Hepatocyte (in vitro differentiated cells): Measurements from ENCODE around the gene DCC. TPM values are rescaled to one million over a fixed set of nuclear protein-coding genes. Genes with fewer than 3 reads are reported as not detected.

ENCODE experiments used
- DNase-seq: peaks from one replicate; pipeline ENCODE4 v3.0.0-alpha.2; 2016; ENCODE audit warnings: low spot score
- H2AFZ ChIP-seq: fragments of 200-600 bp; sonication (generic); 2 replicates; pipeline ENCODE4 v1.6.0; 2016; ENCODE audit warnings: antibody characterized with exemption, mild to moderate bottlenecking
- H3K27ac ChIP-seq: fragments of 200-600 bp; sonication (generic); 2 replicates; pipeline ENCODE4 v1.5.1; 2016; ENCODE audit warnings: mild to moderate bottlenecking
- H3K27me3 ChIP-seq: fragments of 200-600 bp; sonication (generic); 2 replicates; pipeline ENCODE4 v1.6.1; 2016
- H3K36me3 ChIP-seq: fragments of 200-600 bp; sonication (generic); replicated peaks from 2 replicates; pipeline ENCODE4 v1.5.1; 2016; ENCODE audit warnings: low read depth; ENCODE audit not compliant: insufficient read depth
- H3K4me1 ChIP-seq: fragments of 200-600 bp; sonication (generic); 2 replicates; pipeline ENCODE4 v1.5.1; 2016; ENCODE audit warnings: mild to moderate bottlenecking, moderate library complexity; ENCODE audit not compliant: insufficient read depth
- H3K4me2 ChIP-seq: fragments of 200-600 bp; sonication (generic); 2 replicates; pipeline ENCODE4 v1.6.0; 2016
- H3K4me3 ChIP-seq: fragments of 200-600 bp; sonication (generic); 2 replicates; pipeline ENCODE4 v1.5.1; 2016; ENCODE audit warnings: mild to moderate bottlenecking
- H3K79me2 ChIP-seq: fragments of 200-600 bp; sonication (generic); 2 replicates; pipeline ENCODE4 v1.6.0; 2017; ENCODE audit warnings: mild to moderate bottlenecking
- H3K9me2 ChIP-seq: fragments of 200-600 bp; sonication (generic); replicated peaks from 2 replicates; pipeline ENCODE4 v1.6.0; 2017; ENCODE audit warnings: mild to moderate bottlenecking; ENCODE audit not compliant: insufficient read depth
- H3K9me3 ChIP-seq: fragments of 200-600 bp; sonication (generic); 2 replicates; pipeline ENCODE4 v1.5.1; 2016; ENCODE audit warnings: low read depth, mild to moderate bottlenecking
- H4K20me1 ChIP-seq: fragments of 200-600 bp; sonication (generic); 2 replicates; pipeline ENCODE4 v1.6.0; 2016; ENCODE audit warnings: mild to moderate bottlenecking; ENCODE audit not compliant: insufficient read depth, poor library complexity, severe bottlenecking
- EZH2 ChIP-seq: fragments of 200-600 bp; sonication (generic); IDR thresholded peaks from 2 replicates; pipeline ENCODE4 v1.6.1; 2016; ENCODE audit warnings: antibody characterized with exemption, mild to moderate bottlenecking, borderline replicate concordance
- EZH2phosphoT487 ChIP-seq: fragments of 200-600 bp; sonication (generic); IDR thresholded peaks from one replicate; pipeline ENCODE4 v1.6.1; 2018; ENCODE audit warnings: antibody characterized with exemption, mild to moderate bottlenecking, low read depth, moderate library complexity; ENCODE audit not compliant: unreplicated experiment, severe bottlenecking
- WGBS: methylation state at CpG from one replicate; pipeline ENCODE4 v1.1.6; 2016; ENCODE audit warnings: low lambda C conversion rate; ENCODE audit errors: missing lambda C conversion rate; 5-methylcytosine and 5-hydroxymethylcytosine counted together
- polyA plus RNA-seq: library from polyadenylated mRNA; unstranded; fragments of >200 nt; fragmentation: Nextera tagmentation; extraction: Ambion mirVana; gene quantifications from 2 replicates; pipeline ENCODE4 v1.2.1, GENCODE V29; 2016
- total RNA-seq: library from RNA; depleted of rRNA; stranded (reverse); fragments of >200 nt; gene quantifications from 2 replicates; pipeline ENCODE4 v1.2.3, GENCODE V29; 2014
- TF ChIP-seq, protein P1 (sequence below): fragments of 200-600 bp; sonication (generic); IDR thresholded peaks from 2 replicates; pipeline ENCODE4 v1.5.1; 2016; ENCODE audit warnings: antibody characterized with exemption, mild to moderate bottlenecking; ENCODE audit not compliant: poor library complexity

The DCC gene
- total and polyA plus RNA-seq, 2 experiments from 2014 or later, result 1.0 to 3.5 TPM

DNA sequence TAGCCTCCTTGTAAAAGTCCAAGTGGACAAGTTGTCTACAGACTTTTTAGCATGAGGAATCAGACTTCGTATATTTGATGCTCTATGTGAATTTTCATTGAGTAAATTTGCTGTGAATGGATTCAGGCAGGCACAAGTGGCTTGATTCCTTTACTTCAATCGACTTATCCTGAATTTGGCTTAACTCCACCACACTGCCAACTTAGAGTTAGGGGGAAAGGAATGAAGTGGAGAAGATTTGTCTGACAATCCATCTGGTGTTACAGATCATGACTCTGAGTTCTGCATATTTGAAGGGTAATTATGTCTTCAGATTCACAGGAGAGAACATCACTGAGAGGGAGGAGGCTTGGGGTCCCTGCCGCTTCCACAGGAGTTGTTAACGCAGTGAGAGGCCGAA lies 829.3 kb downstream of the DCC start:
- 81% methylated on average over 5 of the region's 5 CpGs for WGBS
- Histone ChIP-seq H3K36me3 (no peaks in the 10 kb centered on the region), H2AFZ (no peak overlapping the region), H3K4me3 (no peak overlapping the region), H3K4me1 (no peaks in the 10 kb centered on the region), H3K27me3 (no peaks in the 10 kb centered on the region), H3K27ac (no peak overlapping the region), H4K20me1 (no peaks in the 10 kb centered on the region), H3K9me3 (no peaks in the 10 kb centered on the region), H3K79me2 (no peaks in the 10 kb centered on the region), H3K9me2 (no peaks in the 10 kb centered on the region), H3K4me2 (no peak overlapping the region)
- DNase-seq, result no peak
- TF ChIP-seq EZH2phosphoT487, result no peak
- TF ChIP-seq EZH2, result no peak
- TF ChIP-seq, protein P1, sequence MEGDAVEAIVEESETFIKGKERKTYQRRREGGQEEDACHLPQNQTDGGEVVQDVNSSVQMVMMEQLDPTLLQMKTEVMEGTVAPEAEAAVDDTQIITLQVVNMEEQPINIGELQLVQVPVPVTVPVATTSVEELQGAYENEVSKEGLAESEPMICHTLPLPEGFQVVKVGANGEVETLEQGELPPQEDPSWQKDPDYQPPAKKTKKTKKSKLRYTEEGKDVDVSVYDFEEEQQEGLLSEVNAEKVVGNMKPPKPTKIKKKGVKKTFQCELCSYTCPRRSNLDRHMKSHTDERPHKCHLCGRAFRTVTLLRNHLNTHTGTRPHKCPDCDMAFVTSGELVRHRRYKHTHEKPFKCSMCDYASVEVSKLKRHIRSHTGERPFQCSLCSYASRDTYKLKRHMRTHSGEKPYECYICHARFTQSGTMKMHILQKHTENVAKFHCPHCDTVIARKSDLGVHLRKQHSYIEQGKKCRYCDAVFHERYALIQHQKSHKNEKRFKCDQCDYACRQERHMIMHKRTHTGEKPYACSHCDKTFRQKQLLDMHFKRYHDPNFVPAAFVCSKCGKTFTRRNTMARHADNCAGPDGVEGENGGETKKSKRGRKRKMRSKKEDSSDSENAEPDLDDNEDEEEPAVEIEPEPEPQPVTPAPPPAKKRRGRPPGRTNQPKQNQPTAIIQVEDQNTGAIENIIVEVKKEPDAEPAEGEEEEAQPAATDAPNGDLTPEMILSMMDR, result no peak

DNA sequence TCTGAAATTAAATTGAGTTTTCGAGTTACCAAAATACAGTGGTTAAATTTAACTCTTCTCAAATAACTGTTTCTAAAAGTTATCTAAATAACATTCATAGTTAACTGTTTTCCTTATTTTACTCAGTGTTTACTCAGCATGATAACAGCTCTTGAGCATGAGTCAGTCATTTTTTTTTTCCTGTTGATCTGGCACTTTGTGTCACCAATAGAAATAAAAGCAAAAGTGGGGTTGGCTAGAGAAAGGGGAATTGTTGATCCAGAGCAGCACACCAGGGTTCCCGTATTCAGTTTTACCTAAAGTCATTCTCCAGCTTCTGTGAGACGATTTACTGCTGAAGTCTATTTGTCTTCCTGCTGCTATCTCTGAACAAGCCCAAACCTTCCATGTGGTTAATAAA lies 851.6 kb downstream of the DCC start:
- Histone ChIP-seq H4K20me1 (no peaks in the 10 kb centered on the region), H3K27ac (no peak overlapping the region), H3K4me1 (no peaks in the 10 kb centered on the region), H3K9me3 (no peaks in the 10 kb centered on the region), H2AFZ (no peak overlapping the region), H3K4me2 (peak overlapping the region; percentile 18), H3K36me3 (no peaks in the 10 kb centered on the region), H3K4me3 (no peak overlapping the region), H3K9me2 (no peaks in the 10 kb centered on the region), H3K79me2 (no peaks in the 10 kb centered on the region), H3K27me3 (peaks cover 8% of the 10 kb centered on the region)
- WGBS, result 23% methylated on average over 3 of the region's 3 CpGs
- DNase-seq, result peak; percentile 30
- TF ChIP-seq EZH2phosphoT487 (peak; percentile 90), EZH2 (no peak)

DNA sequence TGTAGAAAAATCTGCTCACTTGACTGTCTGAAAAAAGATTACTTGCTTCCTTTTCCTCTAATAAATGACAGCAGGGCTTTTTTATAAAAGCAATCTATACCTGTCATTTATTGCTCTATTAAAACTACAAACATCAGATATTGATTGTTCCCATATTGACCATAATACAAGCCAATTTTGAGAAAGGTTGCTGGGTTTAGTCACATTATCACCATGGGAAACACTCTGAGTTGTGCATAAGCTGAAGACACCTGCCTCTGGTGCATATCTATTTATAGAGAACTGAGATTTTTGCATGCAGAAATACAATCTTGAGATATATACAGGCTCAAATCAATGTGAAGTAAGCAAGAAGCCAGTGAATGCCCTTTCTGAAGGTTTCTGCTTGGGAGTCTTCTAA lies 853.9 kb downstream of the DCC start:
- DNase-seq, result no peak
- H3K4me1 ChIP-seq, result no peaks in the 10 kb centered on the region
- H3K4me2 ChIP-seq, result no peak overlapping the region
- H3K79me2 ChIP-seq, result no peaks in the 10 kb centered on the region
- H2AFZ ChIP-seq, result no peak overlapping the region
- H3K4me3 ChIP-seq, result no peak overlapping the region
- peaks cover 8% of the 10 kb centered on the region for H3K27me3 ChIP-seq
- no peaks in the 10 kb centered on the region for H3K36me3 ChIP-seq
- no peak overlapping the region for H3K27ac ChIP-seq
- TF ChIP-seq, protein P1, result no peak
- TF ChIP-seq EZH2 (no peak), EZH2phosphoT487 (no peak)
- H3K9me2 ChIP-seq, result no peaks in the 10 kb centered on the region
- H4K20me1 ChIP-seq, result no peaks in the 10 kb centered on the region
- no peaks in the 10 kb centered on the region for H3K9me3 ChIP-seq

DNA sequence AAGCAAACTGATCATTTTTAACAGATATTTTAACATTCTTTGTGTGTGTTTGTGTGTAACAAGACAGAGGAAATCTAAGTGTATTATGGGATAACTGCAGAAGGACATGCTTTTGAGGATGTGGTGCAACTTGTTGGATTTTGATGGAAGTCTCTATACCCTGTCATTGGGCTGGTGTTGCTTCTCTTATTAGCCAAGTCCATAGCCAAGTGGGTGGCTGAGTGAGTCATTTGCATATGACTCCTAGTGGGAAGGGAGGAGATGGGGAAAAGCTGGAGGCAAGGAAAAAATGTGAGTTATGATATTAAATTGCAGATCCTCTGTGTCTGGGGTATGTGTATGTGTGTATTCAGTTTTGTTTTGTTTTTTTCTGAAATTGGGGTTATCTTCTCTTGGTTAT lies 879.9 kb downstream of the DCC start:
- Histone ChIP-seq H3K9me2 (no peaks in the 10 kb centered on the region), H3K27ac (no peak overlapping the region), H2AFZ (no peak overlapping the region), H4K20me1 (no peaks in the 10 kb centered on the region), H3K9me3 (no peaks in the 10 kb centered on the region), H3K4me1 (no peaks in the 10 kb centered on the region), H3K79me2 (no peaks in the 10 kb centered on the region), H3K36me3 (no peaks in the 10 kb centered on the region), H3K4me3 (no peak overlapping the region), H3K4me2 (no peak overlapping the region), H3K27me3 (no peaks in the 10 kb centered on the region)
- TF ChIP-seq EZH2phosphoT487 (no peak), EZH2 (no peak)
- TF ChIP-seq, protein P1, result no peak
- DNase-seq, result no peak
